BJ (cell line): ENCODE measurements around the gene KMT2C. TPM values are rescaled to one million over a fixed set of nuclear protein-coding genes. Genes with fewer than 3 reads are reported as not detected.
"Not testable (repeated sequence)": the region's sequence is repeated elsewhere in the genome, so short reads cannot be mapped to it uniquely, and the experiment has no call there.

Experiments used
- CTCF ChIA-PET: fragments of 350-600 bp; formaldehyde crosslinking; extraction: SDS; loops from one replicate; lab custom pipeline; 2021; ENCODE audit warnings: antibody characterized with exemption, inconsistent platforms; lab: Yijun Ruan, JAX
- POLR2A ChIA-PET: fragments of 300-600 bp; sonication (Branson Sonifier 250); formaldehyde crosslinking; extraction: SDS; loops from one replicate; lab custom pipeline; 2021; ENCODE audit warnings: antibody characterized with exemption; lab: Charles Lee
- DNase-seq: peaks from one replicate; pipeline ENCODE4 v3.0.0-alpha.2; 2011; ENCODE audit warnings: low read depth
- H3K27me3 ChIP-seq: 2 replicates; pipeline ENCODE4 v1.6.0; 2011; ENCODE audit warnings: low read length; ENCODE audit not compliant: control insufficient read depth, insufficient read depth
- H3K36me3 ChIP-seq: 2 replicates; pipeline ENCODE4 v1.5.1; 2011; ENCODE audit warnings: low read length; ENCODE audit not compliant: control insufficient read depth, insufficient read depth
- H3K4me3 ChIP-seq: 2 replicates; pipeline ENCODE4 v1.5.1; 2011; ENCODE audit warnings: low read depth, mild to moderate bottlenecking, control low read depth, low read length
- CTCF ChIP-seq: IDR thresholded peaks from 2 replicates; pipeline ENCODE4 v1.5.1; 2011; ENCODE audit warnings: low read depth, mild to moderate bottlenecking, control low read depth, inconsistent platforms, low read length, moderate library complexity; ENCODE audit not compliant: insufficient read depth
- polyA plus RNA-seq: library from polyadenylated mRNA; depleted of rRNA; stranded (reverse); fragments of >200 nt; gene quantifications from 2 replicates; pipeline ENCODE4 v1.2.3, GENCODE V29; 2011

KMT2C gene
- polyA plus RNA-seq, 1 experiment: 6.9 TPM

DNA sequence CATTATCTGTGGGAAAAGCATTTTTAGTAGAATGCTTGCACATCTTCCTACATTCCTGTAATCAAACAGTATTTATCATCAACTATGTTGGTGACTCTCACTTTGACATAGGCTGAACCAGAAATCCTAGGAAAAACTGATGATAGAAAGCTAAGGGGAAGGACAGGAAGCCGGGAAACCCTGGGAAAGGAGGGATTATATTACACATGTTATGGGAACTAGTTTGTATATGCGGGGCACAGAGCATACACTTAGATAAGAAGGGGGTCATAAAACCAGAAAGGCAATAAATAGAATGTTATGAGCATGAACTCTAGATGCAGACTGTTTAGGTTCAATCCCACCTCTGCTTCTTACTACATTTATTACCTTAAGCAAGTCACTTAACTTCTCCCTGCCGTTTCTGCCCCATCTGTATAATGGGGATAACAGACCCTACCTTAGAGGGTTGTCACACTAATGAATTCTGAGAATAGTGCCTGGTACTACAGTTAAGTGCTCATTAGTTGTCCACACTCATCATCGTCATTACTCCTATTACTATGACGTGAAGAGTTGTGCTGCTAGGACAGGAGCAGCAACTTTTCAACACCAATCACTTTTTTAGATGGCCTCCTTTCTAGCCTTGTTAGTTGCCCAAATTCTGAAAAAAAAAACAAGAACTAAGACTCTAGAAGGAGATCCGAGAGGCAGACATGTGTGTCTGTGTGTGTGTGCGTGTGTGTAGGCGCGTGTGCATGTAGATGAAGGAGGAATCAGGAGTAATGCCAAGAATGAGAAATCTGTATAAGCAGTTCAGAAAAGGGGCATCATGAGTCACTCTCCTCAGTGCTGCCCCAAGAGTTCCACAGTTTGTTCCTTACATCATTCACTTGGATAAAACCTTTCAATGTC, 52.2 kb downstream of the KMT2C start:
- ChIA-PET CTCF (interaction anchor here (1.0 kb wide), 1 partner anchor 14 kb away, joined by 3 read pairs; no protein-coding TSS in a partner anchor), POLR2A (no interaction called here)
- Histone ChIP-seq H3K27me3 (no peaks in the 10 kb centered on the region), H3K36me3 (no peaks in the 10 kb centered on the region), H3K4me3 (no peak overlapping the region)
- TF ChIP-seq CTCF: no peak
- peak; percentile 23 for DNase-seq

DNA sequence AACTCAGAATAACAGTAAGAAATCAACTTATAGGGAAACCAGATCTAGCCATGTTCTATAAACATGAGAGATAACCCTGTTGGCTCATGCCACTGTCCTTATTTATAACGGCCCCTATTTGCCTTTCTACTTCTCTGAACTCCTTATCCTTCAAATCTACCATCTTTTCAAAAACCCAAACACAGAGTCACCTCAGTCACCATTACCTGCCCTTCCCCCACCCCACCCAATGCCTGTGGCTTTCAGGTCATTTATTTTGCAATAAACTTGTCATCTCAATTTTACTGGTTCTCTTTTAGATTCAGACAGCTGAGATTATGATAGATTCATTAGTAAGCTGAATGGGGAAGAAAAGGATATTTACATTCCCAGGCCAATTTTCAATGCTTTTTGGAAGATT, 53.6 kb downstream of the KMT2C start:
- Histone ChIP-seq H3K36me3 (no peaks in the 10 kb centered on the region), H3K4me3 (no peak overlapping the region), H3K27me3 (no peaks in the 10 kb centered on the region)
- ChIA-PET CTCF (no interaction called here), POLR2A (no interaction called here)
- no peak for DNase-seq
- TF ChIP-seq CTCF: no peak

- POLR2A ChIA-PET, DNase-seq, H3K4me3 ChIP-seq, H3K36me3 ChIP-seq, H3K27me3 ChIP-seq: not testable (repeated sequence)
- CTCF ChIA-PET: interaction anchor here (2.3 kb wide), 1 partner anchor 13 kb away, joined by 9 read pairs; no protein-coding TSS in a partner anchor
Observed at GRCh38 chr7:152380931-152381578, 54.7 kb downstream of the KMT2C start.

DNA sequence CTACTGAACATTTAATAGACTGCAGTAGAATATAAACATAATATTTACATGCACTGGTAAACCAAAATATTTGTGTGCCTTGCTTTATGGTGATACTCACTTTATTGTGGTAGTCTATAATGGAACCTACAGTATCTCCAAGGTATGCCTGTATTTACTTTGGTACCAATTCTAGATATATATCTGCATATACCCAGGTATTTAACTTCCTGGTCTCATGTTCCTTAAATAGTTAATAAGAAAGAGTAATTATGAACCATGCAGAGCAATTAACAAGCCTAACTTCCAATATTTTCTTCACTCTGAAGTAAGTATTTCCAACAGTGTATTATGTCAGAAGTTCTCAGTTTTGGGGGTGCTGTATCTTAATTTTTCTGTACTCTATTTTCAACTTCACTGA, 57.3 kb downstream of the KMT2C start:
- H3K36me3 ChIP-seq, POLR2A ChIA-PET, H3K4me3 ChIP-seq, DNase-seq, H3K27me3 ChIP-seq, CTCF ChIA-PET: not testable (repeated sequence)

DNA sequence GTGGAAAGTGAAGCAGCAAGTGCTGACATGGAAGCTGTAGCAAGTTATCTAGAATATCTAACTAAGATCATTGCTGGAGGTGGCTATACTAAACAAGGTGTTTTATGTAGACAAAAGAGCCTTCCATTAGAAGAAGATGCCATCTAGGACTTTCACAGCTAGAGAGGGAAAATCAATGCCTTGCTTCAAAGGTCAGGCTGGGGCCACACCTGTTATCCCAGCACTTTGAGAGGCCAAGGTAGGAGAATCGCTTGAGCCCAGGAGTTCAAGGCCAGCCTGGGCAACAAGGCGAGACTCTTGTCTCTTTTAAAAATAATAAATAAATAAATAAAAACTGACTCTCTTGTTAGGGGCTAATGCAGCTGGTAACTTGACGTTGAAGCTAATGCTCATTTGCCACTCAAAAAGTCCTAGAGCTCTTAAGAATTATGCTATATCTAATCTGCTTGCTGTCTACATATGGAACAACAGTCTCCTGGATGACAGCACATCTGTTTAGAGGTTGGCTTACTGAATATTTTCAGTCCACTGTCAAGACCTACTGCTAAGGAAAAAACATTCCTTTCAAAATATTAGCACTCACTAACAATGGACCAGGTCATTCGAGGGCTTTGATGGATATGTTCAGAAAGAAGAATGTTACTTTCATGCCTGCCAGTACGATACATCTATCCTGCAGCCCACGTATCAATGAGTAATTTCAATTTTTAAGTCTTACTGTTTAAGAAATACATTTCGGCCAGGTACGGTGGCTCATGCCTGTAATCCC, 58.9 kb downstream of the KMT2C start:
- DNase-seq, H3K4me3 ChIP-seq, H3K36me3 ChIP-seq, H3K27me3 ChIP-seq, POLR2A ChIA-PET: not testable (repeated sequence)
- CTCF ChIA-PET: interaction anchor here (0.6 kb wide), 1 partner anchor 14 kb away, joined by 3 read pairs; no protein-coding TSS in a partner anchor

DNA sequence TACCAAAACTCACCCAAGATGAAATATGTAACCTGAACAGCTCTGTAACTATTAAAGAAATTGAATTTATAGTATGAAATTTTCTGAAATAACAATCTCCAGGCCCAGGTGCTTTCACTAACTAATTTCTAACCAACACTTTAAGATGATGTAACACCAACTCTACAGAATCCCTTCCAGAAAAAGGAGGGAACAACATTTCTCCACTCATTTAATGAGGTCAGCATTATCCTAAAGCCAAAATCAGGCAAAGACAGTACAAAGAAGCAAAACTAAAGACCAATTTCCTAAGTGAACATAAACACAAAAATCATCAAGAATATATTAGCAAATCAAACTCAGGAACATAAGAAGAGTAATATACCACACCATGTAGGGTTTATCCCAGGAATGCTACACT, 65.5 kb downstream of the KMT2C start:
- no peak for DNase-seq
- TF ChIP-seq CTCF: no peak
- CTCF ChIA-PET: no interaction called here
- POLR2A ChIA-PET: no interaction called here
- Histone ChIP-seq H3K27me3 (no peaks in the 10 kb centered on the region), H3K4me3 (no peak overlapping the region), H3K36me3 (no peaks in the 10 kb centered on the region)
